GM12873 (cell line): ENCODE measurements around the gene ZRANB3.

Source experiments
- CTCF ChIP-seq: IDR thresholded peaks from 2 replicates; pipeline ENCODE4 v1.5.1; 2012; ENCODE audit warnings: low read depth, mild to moderate bottlenecking, moderate library complexity, low read length, control low read depth; ENCODE audit not compliant: insufficient read depth; ENCODE audit errors: missing control alignments

ZRANB3 gene

GRCh38 chr2:135281379-135281778, 249.6 kb downstream of the ZRANB3 start:
- TF ChIP-seq CTCF: no peak

- no peak for TF ChIP-seq CTCF
Observed at GRCh38 chr2:135279209-135279608, 251.8 kb downstream of the ZRANB3 start.

- no peak for TF ChIP-seq CTCF
Observed at GRCh38 chr2:135276525-135276924, 254.5 kb downstream of the ZRANB3 start.

GRCh38 chr2:135271006-135271405, 260.0 kb downstream of the ZRANB3 start:
- TF ChIP-seq CTCF: no peak

- TF ChIP-seq CTCF: no peak
Observed at GRCh38 chr2:135265960-135266490, 265.0 kb downstream of the ZRANB3 start.

GRCh38 chr2:135259123-135259522, 271.9 kb downstream of the ZRANB3 start:
- TF ChIP-seq CTCF: no peak

- no peak for TF ChIP-seq CTCF
Observed at GRCh38 chr2:135258193-135258592, 272.8 kb downstream of the ZRANB3 start.
